GM12878 (cell line): ENCODE measurements around the gene RAP1GAP2. TPM values are rescaled to one million over a fixed set of nuclear protein-coding genes. Genes with fewer than 3 reads are reported as not detected.

Experiments used
- ATF7 ChIP-seq: fragments of 450-650 bp; IDR thresholded peaks from 2 replicates; pipeline ENCODE4 v1.6.1; 2016; ENCODE audit warnings: low read depth, mild to moderate bottlenecking
- CBFB ChIP-seq: IDR thresholded peaks from 2 replicates; pipeline ENCODE4 v1.6.1; 2016; ENCODE audit warnings: antibody characterized with exemption, low read depth
- CHD4 ChIP-seq: fragments of 200-600 bp; sonication (generic); IDR thresholded peaks from 2 replicates; pipeline ENCODE4 v1.6.1; 2016; ENCODE audit warnings: mild to moderate bottlenecking
- DPF2 ChIP-seq: fragments of 450-650 bp; IDR thresholded peaks from 2 replicates; pipeline ENCODE4 v1.6.1; 2017; ENCODE audit warnings: mild to moderate bottlenecking
- HDAC2 ChIP-seq: fragments of 200-600 bp; sonication (generic); IDR thresholded peaks from 2 replicates; pipeline ENCODE4 v1.6.1; 2017
- IKZF2 ChIP-seq, 2 experiments: fragments of 450-650 bp; IDR thresholded peaks; 2 replicates each; pipeline ENCODE4 v1.6.1; 2017; ENCODE audit warnings: mild to moderate bottlenecking in 2 of 2, moderate library complexity in 2 of 2
- KDM1A ChIP-seq: fragments of 200-600 bp; sonication (generic); IDR thresholded peaks from 2 replicates; pipeline ENCODE4 v1.6.1; 2016; ENCODE audit warnings: borderline replicate concordance
- KLF5 ChIP-seq: fragments of 450-650 bp; IDR thresholded peaks from 2 replicates; pipeline ENCODE4 v1.6.1; 2014; ENCODE audit warnings: mild to moderate bottlenecking; ENCODE audit not compliant: partially characterized antibody
- NR2F1 ChIP-seq: fragments of 450-650 bp; conservative IDR thresholded peaks from 2 replicates; pipeline ENCODE4 v1.6.1; 2017; ENCODE audit warnings: mild to moderate bottlenecking
- PAX8 ChIP-seq: fragments of 450-650 bp; IDR thresholded peaks from 2 replicates; pipeline ENCODE4 v1.6.1; 2017; ENCODE audit warnings: mild to moderate bottlenecking, moderate library complexity
- PRDM15 ChIP-seq: fragments of 450-650 bp; formaldehyde crosslinking; IDR thresholded peaks from 2 replicates; pipeline ENCODE4 v1.4.0; 2020; ENCODE audit warnings: mild to moderate bottlenecking, moderate library complexity
- RELA ChIP-seq: fragments of 450-650 bp; IDR thresholded peaks from 2 replicates; pipeline ENCODE4 v1.8.0; 2014; ENCODE audit warnings: borderline replicate concordance; ENCODE audit not compliant: partially characterized antibody
- SREBF2 ChIP-seq: IDR thresholded peaks from 2 replicates; pipeline ENCODE4 v1.6.1; 2012; ENCODE audit warnings: mild to moderate bottlenecking, low read length
- WRNIP1 ChIP-seq: IDR thresholded peaks from 2 replicates; pipeline ENCODE4 v1.6.1; 2011; ENCODE audit warnings: low read depth, low read length, improper control_type of control experiment, borderline replicate concordance
- ZBTB40 ChIP-seq: fragments of 450-650 bp; IDR thresholded peaks from 2 replicates; pipeline ENCODE4 v1.6.1; 2016; ENCODE audit warnings: mild to moderate bottlenecking, moderate library complexity, borderline replicate concordance
- polyA plus RNA-seq, 11 experiments: library from polyadenylated mRNA; depleted of rRNA in 4 of 11; unstranded in 6 of 11; stranded (reverse) in 5 of 11; fragments of >200 nt; fragmentation: Nextera tagmentation in 4 of 11; fragmentation: Illumina TruSeq in 1 of 11; extraction: Ambion mirVana in 4 of 11; extraction: Trizol in 1 of 11; gene quantifications; 1 replicate in 1 of 11; 2 replicates in 10 of 11; pipeline versions ENCODE4 v1.2.1 to v1.2.3, GENCODE V29; 2011 to 2016; ENCODE audit warnings: inconsistent platforms in 2 of 11, missing spikeins in 2 of 11, low read depth in 1 of 11
- total RNA-seq, 4 experiments: library from RNA; depleted of rRNA in 3 of 4; stranded (reverse); fragments of >200 nt in 3 of 4; fragmentation: Illumina TruSeq in 1 of 4; extraction: Trizol in 1 of 4; gene quantifications; 2 replicates each; pipeline versions ENCODE4 v1.2.1 to v1.2.3, GENCODE V29; 2013 to 2021
- TF ChIP-seq, protein P1 (sequence below): fragments of 450-650 bp; IDR thresholded peaks from 2 replicates; pipeline ENCODE4 v1.6.1; 2017; ENCODE audit warnings: mild to moderate bottlenecking, moderate library complexity
- TF ChIP-seq, protein P2 (sequence below): IDR thresholded peaks from 2 replicates; pipeline ENCODE4 v1.6.1; 2012; ENCODE audit warnings: low read depth, low read length, improper control_type of control experiment

Gene RAP1GAP2
- total and polyA plus RNA-seq, 10 of the 15 experiments (the other 5 are each of a cell fraction or from before 2014, with no cell fraction given), result 0.03 to 0.95 (median 0.49) TPM; not detected in 2

- TF ChIP-seq, protein P1, sequence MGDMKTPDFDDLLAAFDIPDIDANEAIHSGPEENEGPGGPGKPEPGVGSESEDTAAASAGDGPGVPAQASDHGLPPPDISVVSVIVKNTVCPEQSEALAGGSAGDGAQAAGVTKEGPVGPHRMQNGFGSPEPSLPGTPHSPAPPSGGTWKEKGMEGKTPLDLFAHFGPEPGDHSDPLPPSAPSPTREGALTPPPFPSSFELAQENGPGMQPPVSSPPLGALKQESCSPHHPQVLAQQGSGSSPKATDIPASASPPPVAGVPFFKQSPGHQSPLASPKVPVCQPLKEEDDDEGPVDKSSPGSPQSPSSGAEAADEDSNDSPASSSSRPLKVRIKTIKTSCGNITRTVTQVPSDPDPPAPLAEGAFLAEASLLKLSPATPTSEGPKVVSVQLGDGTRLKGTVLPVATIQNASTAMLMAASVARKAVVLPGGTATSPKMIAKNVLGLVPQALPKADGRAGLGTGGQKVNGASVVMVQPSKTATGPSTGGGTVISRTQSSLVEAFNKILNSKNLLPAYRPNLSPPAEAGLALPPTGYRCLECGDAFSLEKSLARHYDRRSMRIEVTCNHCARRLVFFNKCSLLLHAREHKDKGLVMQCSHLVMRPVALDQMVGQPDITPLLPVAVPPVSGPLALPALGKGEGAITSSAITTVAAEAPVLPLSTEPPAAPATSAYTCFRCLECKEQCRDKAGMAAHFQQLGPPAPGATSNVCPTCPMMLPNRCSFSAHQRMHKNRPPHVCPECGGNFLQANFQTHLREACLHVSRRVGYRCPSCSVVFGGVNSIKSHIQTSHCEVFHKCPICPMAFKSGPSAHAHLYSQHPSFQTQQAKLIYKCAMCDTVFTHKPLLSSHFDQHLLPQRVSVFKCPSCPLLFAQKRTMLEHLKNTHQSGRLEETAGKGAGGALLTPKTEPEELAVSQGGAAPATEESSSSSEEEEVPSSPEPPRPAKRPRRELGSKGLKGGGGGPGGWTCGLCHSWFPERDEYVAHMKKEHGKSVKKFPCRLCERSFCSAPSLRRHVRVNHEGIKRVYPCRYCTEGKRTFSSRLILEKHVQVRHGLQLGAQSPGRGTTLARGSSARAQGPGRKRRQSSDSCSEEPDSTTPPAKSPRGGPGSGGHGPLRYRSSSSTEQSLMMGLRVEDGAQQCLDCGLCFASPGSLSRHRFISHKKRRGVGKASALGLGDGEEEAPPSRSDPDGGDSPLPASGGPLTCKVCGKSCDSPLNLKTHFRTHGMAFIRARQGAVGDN, result no peak
- TF ChIP-seq DPF2, result peak; percentile 50; the same call in 1 of the 2 replicates
- no peak for TF ChIP-seq WRNIP1
- no peak for TF ChIP-seq HDAC2
- no peak for TF ChIP-seq KDM1A
- TF ChIP-seq RELA, result no peak
- peak; percentile 15 to 62; a peak in 3 of 4 replicates for TF ChIP-seq IKZF2 (IDR thresholded peaks at IDR 0.05)
- TF ChIP-seq ATF7, result peak; percentile 52
- no peak for TF ChIP-seq PRDM15 (CRISPR knock-in tag)
- TF ChIP-seq ZBTB40, result no peak
- TF ChIP-seq CHD4, result no peak
- no peak for TF ChIP-seq PAX8
- TF ChIP-seq, protein P2, sequence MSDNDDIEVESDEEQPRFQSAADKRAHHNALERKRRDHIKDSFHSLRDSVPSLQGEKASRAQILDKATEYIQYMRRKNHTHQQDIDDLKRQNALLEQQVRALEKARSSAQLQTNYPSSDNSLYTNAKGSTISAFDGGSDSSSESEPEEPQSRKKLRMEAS, result no peak
- no peak for TF ChIP-seq SREBF2
- TF ChIP-seq KLF5, result no peak
- peak; percentile 64 for TF ChIP-seq NR2F1
- TF ChIP-seq CBFB, result peak; percentile 63; the same call in 1 of the 2 replicates
Measured at GRCh38 chr17:2814481-2815341, 18.5 kb downstream of the RAP1GAP2 start (continued).
